Measurements from ENCODE around the gene SARDH. TPM values are rescaled to one million over a fixed set of nuclear protein-coding genes. Genes with fewer than 3 reads are reported as not detected.

SARDH gene
- total and polyA plus RNA-seq, 2 of the 8 experiments (the other 6 are each of a cell fraction or from before 2014, with no cell fraction given) = 6.4 to 7.4 TPM

GRCh38 chr9:133709691-133710571 lies 28.2 kb downstream of the SARDH start (continued):
- no peak for TF ChIP-seq HDAC2 (IDR thresholded peaks at IDR 0.05; ENCODE audit: borderline replicate concordance in 1 of 2, low read depth in 2 of 2, low read length in 2 of 2)
- no peak for TF ChIP-seq MAFK (IDR thresholded peaks at IDR 0.05; ENCODE audit: low read depth, low read length)
- no peak for TF ChIP-seq CBX5 (IDR thresholded peaks at IDR 0.05; ENCODE audit: low read depth, low read length)
- no peak for TF ChIP-seq TAF7 (optimal IDR thresholded peaks at IDR 0.05; ENCODE audit: borderline replicate concordance, low read depth, low read length)
- no peak for TF ChIP-seq GTF2F1 (IDR thresholded peaks at IDR 0.05; ENCODE audit: borderline replicate concordance, low read depth, low read length)
- TF ChIP-seq MAX (IDR thresholded peaks at IDR 0.05) = no peak
